HG02852 (cell line): ENCODE measurements around the gene EIPR1.

Experiments used
- ATAC-seq: cut with Tn5 transposase; IDR thresholded peaks from one replicate; pipeline ENCODE4 v1.9.1; 2021; ENCODE audit warnings: mild to moderate bottlenecking, moderate library complexity; ENCODE audit not compliant: unreplicated experiment

Gene EIPR1

DNA sequence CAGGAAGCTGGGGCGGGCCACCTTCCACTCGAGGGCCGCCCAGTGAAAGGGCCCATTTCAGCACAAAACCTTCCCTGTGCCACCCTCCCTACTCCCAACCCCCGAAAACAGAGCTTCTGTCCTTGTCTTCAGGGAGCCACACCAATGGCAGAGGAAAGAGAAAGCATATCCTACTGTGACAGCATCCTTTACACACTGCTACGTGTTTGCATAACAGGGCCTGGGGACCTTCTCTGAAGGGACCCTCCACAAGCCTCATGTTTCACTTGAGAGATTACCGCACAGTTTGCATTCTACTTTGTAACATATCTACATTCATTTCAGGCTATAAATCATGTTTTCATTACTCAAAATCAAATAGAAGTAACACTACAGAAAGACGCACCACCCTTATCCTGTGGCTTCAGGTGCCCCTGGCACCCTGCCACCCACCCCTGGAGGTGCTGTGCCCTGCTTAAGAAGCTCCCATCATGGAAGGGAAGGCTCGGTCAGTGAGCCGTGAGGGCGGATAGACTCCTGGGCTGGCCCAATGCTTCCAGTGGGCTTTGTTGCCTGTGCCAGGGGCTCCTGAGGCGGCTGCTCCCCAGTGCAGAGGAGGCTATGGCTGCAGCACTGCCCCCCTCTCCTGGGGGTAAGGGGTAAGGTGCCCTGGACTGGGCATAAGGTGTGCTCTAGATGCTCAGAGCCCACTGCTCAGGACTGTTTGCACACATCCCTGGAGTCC lies 52.0 kb downstream of the EIPR1 start:
- ATAC-seq, result no peak

DNA sequence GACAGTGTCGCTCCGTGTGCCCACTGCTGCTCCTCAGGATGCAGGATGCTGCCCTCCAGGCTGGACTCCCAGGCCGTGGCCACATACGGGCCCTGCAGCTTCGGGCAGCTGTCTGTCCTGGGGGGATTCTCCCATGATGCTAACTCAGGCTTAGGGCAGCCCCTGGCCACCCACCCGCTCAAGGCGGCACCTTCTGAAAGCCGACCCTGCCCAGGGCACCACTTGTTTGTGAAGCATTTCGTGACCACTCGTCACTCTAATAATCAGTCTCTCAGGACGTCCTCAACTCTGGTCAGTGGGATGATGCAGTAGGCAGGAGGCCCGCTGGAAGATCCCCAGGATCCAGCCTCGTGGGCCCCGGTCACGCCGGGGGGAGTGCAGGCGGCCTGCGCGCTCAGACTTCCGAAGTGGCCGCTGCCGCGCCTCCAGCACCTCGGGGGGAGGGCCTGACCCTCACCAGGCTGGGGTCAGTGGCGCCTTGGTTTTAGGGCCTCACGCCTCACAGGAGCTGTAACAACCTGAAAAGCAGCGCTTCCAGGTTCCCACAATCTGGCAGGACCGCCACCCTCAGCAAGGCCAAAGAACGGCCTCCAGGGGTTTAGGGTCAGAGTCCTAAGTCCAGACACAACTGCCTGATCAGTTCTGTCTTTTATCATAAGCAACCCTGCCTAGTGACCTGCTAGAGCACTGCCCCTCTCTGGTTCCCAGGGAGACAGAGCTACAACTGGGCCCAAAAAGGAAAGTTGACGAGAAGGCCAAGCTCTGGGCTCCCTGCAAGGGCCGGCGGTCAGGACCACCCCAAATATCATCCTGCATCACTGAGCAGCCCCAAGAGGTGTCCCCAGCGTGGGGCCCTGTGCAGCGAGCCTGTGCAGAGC lies 53.0 kb downstream of the EIPR1 start:
- ATAC-seq, result no peak

DNA sequence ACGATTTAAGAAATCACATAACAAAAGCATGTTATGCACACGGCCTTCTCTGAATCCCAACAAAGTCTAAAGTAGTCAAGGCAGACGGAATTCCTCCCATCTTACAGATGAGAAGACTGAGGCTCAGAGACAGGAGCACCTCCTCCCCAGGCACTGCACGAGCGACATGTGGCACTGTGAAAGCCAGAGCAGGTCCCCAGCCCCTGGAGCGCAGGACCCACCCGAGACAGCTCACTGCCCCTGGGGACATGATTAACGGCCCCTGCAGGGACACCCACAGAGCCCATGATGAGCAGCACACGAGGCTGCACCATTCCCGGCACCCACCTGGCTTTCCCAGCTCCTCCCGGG lies 53.6 kb downstream of the EIPR1 start:
- no peak for ATAC-seq

DNA sequence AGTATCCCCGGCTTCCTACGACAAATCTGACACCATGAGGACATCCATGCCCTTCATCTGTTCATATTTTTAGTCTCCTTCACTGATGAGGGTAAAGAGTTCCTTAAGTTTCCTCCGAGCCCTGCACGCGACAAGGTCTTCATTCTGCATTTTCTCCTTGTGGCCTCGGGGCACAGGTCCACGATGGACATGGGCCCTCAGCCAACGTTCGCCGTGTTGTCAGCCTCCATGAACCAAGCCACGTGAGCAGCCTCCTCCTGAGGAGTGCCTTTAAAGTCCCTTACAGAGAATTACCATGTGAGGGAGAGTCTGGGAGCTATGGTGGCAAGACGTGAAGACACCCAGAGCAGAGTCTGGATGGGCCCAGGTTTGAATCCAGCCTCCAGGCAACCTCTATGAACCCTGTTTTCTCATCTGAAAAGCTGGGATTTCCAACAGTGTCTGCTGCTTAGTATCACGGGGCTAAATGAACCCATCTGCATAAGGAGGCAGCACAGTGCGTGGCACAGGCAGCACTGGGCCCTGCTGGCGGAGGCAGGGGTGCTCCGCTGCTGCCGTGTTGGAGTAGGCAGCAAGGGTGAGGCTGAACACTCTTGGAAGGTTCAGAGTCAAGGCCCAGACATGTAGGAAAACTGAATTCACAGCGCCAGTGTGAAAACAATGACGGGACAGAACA lies 54.1 kb downstream of the EIPR1 start:
- ATAC-seq, result no peak

DNA sequence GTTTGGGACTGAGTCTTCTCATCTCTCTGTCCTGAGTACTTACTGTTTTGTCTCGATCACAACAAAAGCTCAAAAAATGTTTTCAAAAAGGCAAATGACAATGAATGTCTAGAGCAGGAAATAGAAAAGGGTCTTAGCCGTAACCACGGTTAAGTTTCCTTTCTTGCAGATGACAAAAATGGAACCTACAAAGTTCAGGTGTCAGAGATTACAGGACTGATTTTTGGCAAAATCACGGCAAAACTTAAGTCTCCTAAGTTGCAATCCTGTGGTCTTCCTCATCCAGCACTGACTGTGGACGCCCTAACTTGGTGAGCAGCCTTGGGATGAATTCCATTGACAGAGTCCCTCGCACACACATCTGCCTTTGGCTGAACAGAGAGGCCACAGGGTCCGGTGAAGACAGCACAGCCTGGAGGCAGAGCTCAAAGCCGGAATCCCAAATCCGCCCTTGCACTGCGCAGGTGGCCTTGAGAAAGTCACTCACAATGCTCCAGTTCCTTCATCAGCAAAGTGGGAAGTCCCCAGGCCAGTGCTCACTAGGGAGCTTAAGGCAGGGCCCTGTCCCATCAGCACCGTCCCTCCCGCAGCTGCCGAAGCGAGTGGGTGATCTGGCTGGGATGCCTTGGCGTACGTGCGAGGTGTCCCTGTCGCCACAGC lies 55.2 kb downstream of the EIPR1 start:
- no peak for ATAC-seq

DNA sequence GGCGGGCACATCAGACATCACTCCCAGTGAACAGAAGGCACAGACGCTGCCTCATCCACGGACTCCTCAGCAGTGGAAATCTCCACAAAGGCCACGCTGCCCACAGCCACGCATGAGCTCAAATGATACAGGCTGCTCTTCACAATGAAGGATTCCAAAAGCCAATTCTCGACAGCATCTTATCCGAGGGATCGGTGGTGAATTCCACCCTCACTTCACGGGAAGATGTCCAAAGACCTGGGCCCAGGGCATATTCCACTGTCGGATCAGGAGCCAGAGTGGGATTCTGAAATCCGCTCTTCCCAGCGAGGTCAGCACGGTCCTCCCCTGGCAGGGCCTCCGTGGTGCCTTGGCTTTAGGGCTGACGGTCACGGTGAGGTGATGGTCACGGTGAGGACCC lies 55.8 kb downstream of the EIPR1 start:
- no peak for ATAC-seq

DNA sequence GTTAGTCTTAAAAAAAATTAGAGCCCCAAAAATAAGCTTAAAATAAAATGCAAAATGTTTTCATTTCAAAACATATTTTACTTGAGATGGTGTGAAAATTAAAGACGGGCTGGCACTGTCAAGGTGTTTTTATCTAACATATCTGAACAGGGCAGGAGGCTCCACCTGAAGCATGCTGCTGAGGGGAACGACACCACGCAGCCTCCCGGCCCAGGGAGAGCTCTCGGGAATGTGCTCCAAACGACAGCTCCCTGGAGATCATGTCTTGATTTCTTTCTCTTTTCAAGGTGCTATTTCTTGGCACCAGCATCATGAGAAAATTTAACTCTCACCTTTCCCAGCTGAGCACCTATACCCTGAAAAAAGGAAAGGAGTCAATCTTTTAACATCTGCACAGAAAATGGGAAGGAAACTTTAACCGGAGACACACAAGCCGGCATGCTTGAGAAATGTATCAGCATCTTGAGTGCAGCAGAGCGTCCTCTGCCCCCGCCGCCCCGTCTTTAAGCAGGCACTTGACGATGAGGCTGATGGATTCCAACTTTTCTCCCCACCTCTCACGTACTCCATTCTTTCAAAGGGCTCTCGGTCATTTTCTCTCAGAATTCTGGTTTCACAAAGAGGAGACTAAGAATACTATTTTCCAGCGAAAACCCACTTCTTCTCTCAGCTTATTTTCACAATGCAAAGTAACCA lies 56.6 kb downstream of the EIPR1 start:
- no peak for ATAC-seq

DNA sequence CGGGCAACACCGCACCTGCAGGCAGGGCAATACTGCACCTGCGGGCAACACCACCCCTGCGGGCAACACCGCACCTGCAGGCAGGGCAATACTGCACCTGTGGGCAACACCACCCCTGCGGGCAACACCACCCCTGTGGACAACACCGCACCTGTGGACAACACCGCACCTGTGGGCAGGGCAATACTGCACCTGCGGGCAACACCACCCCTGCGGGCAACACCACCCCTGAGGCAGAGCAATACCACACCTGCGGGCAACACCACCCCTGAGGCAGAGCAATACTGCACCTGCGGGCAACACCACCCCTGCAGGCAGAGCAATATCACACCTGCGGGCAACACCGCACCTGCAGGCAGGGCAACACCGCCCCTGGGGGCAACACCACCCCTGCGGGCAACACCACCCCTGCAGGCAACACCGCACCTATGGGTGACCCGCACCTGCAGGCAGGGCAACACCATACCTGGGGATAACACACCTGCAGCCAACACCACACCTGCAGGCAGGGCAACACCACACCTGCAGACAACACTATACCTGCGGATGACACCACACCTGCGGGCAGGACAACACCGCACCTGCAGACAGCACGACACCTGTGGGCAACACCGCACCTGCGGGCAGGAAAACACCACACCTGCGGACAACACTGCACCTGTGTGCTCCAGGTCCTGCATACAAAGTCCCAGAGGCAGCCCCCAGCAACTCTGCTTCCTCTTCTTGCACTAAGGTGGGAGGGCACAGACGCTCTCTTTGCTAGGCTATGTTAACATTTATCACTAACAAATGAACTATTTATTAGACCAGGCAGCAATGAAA lies 57.7 kb downstream of the EIPR1 start:
- ATAC-seq, result no peak

DNA sequence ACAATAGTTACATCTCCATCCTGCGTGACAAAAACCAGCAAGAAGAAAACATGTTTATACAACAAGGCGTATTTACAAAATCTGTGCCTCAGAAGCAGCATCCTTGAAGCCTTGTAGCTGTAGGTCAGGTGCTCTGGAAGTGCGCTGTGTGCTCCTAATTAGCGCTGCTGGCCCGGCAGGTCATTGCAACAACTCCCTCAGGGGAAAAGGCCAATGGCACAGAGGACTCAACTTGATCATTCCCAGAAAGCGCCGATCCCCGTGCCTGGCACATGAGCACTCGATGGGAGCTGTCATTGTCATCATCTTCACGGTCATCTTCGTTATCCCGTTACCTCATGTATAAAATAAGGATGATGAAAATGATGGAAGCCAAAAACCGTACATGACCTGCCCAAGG lies 58.5 kb downstream of the EIPR1 start:
- no peak for ATAC-seq

DNA sequence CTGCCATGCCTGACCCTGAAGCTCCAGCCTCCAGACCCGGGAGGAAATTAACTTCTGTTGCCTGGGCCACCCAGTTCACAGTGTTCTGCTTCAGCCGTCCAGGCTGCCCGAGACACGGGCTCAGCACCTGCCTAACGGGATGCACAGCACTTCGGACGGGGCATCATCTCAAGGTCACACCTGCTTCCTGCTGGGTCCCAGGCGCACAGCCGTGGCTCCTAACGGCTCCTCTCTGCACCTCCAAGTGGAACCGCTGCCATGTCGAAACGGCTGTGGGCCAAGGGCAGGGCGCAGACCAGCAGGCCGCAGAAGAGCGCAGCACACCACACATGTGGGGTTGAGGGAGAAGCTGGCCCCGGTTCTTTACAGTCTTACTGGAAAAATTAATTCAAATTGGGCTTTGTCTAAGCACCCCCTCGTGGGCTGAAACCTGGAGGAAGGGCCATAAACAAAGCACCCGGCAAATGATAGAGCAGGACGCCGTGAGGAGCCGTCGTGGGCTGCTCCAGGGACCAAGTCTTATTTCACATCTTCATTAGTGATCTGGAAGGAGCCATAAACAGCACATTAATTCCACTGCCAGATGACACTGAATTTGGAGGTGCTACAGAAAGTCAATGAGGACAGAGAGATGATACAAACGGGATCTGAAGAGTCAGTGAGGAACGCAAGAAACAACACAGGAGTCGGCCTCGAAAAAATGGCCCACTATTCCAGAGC lies 59.6 kb downstream of the EIPR1 start:
- ATAC-seq, result no peak

DNA sequence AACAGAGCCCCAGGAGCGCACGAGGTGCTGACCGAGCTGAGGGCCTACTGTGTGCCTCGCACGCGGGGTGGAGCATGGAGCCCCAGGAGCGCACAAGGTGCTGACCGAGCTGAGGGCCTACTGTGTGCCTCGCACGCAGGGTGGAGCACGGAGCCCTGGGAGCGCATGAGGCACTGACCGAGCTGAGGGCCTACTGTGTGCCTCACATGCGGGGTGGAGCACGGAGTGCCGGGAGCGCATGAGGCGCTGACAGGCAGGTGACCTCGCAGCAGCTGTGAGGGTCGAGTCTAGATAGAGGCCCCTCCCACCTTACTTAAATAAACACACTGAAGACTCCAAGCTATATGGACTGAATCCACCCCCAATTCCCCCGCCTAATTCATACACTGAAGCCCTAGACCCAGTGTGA lies 60.3 kb downstream of the EIPR1 start:
- no peak for ATAC-seq

DNA sequence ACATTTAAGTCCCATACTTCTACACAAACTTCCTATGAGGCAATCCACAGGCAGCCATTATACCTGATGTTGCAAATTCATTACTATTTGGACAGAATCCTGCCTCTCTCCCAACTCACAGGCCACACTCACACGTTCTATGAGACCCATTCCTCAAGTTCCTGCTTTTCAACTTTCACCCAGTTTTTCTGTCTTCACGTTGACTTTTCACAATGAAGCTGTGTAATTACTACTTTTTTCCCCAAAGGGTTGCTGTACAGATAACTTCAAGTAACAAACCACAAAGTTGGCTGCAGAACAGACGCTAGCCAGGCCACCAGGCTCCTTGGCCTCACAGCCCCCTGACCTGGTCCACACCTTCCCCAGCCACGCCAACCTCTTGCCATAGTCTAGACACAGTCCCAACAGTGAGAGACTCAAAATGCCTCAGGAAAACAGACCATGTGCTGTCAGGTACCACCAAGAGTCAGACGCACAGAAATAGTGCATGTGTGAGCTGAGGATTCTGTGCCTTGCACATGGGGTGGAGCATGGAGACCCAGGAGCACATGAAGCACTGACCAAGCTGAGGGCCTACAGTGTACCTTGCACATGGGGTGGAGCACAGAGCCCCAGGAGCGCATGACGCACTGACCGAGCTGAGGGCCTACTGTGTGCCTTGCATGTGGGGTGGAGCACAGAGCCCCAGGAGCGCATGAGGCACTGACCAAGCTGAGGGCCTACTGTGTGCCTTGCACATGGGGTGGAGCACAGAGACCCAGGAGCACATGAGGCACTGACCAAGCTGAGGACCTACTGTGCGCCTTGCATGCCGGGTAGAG lies 61.0 kb downstream of the EIPR1 start:
- ATAC-seq, result no peak

DNA sequence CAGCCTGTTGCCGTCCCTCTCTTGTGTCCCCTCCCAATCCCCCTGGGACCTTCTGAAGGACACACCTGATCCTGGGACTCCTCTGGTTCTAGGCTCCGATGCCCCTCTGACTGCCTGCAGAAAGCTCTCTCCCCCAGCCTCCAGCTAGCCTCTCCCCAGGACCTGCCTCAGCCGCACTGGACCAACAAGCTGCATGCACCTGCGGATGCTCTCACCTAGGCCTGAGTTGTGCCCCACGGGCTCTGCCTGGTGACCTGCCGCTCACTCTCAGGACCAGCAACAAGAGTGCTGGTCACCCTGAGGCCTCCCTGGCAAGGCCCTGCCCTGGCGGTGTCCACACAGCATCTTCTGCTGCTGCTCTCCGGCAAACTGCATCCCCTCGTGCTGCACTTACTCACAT lies 63.0 kb downstream of the EIPR1 start:
- ATAC-seq, result no peak

DNA sequence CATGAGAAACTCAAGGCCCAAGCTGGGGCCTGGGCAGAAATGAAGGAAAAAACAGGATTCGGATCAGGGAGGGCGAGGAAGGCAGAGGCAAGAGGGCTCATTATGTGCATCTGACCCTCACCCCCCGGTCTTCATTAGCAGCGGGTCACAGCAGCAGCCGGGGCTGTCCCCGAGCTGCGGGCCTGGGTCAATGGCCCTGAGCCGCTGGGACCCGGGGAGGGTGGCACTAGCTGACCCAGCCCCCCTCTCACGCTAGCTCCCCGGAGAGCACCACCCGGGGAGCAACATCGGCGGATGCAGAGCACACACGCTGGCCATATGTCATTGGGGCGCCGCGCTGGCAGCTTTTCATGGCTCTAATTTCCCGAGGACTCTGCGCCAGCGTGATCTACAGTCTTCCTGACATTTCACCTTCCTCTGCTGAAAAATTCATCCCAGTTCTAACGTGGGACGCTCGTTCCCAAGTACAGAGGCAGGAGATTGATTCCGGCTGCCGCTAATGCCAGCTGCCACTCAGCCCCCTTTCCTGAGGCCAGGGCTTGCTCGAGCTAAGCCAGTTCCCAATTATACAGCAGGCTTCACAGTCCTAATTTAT lies 63.7 kb downstream of the EIPR1 start:
- no peak for ATAC-seq

DNA sequence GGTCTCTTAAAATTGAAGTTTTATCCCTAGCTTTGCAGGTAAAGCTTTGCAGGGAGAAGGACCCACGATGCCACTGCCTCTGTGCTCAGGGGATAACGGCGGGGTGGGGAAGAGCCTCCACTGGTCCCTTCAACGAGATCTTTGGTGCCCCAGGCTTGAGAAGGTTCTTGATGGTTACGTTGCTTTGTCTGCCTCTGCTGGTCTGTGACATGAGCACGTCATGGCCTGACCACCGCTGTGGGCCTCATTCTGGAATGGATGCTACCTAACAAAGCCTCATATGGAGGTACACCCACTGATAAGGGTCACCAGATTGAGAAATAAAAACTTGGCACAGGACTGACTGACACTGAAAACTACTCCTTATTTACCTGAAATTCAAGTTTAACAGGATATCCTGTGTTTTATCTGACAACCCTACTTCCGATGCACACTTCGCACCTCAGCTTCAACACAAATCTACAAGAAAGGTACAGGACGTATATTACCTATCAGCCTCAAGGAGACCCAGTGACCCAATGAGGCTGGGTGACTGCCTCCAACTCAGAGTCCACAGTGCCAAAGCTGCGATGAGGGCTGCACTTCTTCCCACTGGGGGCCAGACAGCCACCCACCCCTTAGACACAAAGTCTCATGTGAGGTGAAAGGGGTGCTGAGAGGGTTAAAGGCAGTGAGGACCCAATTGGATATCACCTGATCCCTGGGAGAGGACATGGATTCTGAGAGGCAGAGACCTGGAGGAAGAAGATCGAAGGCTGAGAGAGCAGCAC lies 64.9 kb downstream of the EIPR1 start:
- ATAC-seq, result no peak

DNA sequence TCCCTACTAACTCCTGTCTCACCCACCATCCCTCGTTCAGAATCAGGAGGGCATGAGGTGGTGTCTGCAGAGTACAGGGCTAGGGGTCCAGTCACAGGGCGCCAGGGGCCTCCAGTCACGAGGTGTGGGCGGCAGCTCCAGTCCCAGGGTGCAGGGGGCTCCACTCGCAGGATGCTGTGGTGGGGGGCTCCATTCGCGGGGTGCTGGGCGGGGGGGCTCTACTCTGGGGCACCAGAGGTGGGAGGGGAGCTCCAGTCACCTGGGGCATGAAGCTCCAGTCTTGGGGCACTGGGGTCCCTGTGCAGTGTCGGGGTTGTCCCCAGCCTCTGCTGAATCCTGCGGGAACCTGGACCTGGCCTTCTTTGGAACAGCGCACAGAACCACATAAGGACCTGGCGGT lies 66.0 kb downstream of the EIPR1 start:
- ATAC-seq, result no peak
